IPS-18c (cell line): ENCODE measurements around the gene C10orf88.

Source experiments
- H3K4me3 ChIP-seq: 2 replicates; pipeline ENCODE4 v1.7.0; 2013; ENCODE audit warnings: low read depth, mild to moderate bottlenecking, low read length, moderate library complexity; ENCODE audit not compliant: insufficient read depth
- H3K9me3 ChIP-seq: one replicate; pipeline ENCODE4 v1.6.1; 2013; ENCODE audit warnings: mild to moderate bottlenecking, low read length, moderate library complexity; ENCODE audit not compliant: control insufficient read depth, insufficient read depth

The C10orf88 gene

DNA sequence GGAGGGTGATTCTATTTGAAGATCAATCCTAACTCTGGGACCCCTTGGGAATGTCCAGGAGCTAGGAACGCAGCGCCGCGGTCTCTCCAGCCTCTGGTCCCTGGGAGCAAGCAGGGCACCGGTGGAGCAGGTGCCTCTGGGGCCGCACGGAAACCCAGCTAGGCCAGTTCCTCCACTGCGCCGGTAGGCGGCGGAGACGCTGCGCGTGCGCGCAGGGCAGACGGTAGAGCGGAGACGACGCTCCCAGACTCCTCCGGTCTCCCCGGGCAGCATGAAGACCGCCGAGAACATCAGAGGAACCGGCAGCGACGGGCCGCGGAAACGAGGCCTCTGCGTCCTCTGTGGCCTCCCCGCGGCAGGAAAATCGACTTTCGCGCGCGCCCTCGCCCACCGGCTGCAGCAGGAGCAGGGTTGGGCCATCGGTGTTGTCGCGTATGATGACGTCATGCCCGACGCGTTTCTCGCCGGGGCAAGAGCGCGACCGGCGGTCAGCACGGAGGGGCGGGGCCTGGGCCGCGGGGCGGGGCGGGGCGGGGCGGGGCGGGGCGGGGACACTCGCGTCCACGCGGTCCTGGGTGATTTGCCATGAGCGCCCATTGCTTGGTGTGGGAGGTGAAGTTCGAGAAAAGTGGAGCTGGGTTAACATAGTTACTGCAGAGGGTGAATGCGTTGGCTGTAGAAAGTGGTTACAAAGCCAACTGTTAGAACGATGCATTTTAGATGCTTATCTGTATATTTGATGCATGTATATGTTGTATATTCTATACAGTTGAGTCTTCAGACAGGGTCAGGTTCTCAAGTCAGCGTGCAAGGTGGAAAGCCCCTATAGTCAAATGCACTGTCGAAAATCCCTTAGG, 26.4 kb upstream of the C10orf88 start, which contains the start of gene PSTK:
Gene PSTK, plus strand, starts transcription at position 193 of the 857 bp plus-strand sequence. Its CDS starts 79 bp downstream, at position 272.
- Histone ChIP-seq H3K9me3 (no peaks in the 10 kb centered on the region), H3K4me3 (peak within 1 kb of the TSS; percentile 91)

DNA sequence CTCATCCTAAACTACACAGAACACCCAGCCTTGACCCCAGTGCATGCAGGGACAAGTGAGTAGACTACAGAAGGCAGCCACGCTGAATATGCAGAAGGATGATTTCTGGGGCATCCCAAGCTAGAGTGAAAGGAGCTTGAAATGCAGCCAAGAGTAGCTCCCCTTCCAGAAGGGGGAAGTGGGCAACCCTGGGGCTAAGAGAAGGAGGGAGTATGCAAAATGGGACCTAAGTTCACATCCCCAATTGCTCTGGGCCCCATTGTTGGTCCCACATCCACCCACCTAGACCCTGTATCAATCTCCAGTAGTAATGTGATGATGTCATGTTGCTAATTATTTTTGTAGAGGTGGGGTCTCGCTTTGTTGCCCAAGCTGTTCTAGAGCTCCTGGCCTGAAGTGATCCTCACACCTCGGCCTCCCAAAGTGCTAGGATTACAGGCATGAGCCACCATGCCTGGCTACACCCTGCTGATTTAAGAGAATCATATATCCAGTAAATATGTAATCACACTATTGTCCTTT, 20.6 kb upstream of the C10orf88 start:
- no peaks in the 10 kb centered on the region for H3K9me3 ChIP-seq
- H3K4me3 ChIP-seq, result no peak overlapping the region

DNA sequence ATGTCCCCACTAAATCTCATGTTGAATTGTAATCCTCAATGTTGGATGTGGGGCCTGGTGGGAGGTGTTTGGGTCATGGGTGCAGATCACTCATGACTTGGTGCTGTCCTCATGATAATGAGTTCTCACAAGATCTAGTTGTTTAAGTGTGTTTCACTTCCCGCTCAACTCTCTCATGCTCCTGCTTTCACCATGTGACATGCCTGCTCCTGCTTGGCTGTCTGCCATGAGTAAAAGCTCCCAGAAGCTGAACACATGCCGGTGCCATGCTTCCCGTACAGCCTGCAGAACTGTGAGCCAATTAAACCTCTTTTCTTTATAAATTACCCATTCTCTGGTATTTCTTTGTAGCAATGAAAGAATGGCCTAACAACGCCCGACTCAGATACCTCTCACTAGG, 20.0 kb upstream of the C10orf88 start:
- no peaks in the 10 kb centered on the region for H3K9me3 ChIP-seq
- no peak overlapping the region for H3K4me3 ChIP-seq

DNA sequence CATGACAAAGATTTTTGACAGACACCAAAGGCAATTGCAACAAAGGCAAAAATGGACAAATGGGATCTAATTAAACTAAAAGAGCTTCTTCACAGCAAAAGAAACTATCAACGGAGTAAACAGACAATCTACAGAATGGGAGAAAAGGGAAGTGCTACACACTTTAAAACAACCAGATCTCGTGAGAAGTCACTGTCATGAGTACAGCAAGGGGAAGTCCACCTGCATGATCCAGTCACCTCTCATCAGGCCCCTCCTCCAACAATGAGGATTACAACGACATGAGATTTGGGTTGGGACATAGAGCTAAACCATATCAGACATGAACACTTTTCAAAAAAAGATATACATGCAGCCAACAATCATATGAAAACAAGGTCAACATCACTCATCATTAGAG, 14.7 kb upstream of the C10orf88 start:
- Histone ChIP-seq H3K4me3 (no peak overlapping the region), H3K9me3 (peaks cover 2% of the 10 kb centered on the region)

DNA sequence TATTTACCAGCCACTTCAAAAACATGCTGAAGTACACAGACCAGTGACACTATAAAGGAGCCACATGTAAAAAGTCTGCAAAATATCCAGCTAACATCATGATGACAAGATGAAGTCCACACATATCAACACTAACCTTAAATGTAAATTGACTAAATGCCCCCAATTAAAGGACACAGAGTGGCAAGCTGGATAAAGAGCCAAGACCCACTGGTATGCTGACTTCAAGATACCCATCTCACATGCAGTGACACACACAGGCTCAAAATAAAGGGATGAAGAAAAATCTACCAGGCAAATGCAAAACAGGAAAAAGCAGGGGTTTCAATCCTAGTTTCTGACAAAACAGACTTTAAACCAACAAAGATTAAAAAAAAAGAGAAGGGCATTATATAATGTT, 12.9 kb upstream of the C10orf88 start:
- Histone ChIP-seq H3K9me3 (peaks cover 2% of the 10 kb centered on the region), H3K4me3 (no peak overlapping the region)

DNA sequence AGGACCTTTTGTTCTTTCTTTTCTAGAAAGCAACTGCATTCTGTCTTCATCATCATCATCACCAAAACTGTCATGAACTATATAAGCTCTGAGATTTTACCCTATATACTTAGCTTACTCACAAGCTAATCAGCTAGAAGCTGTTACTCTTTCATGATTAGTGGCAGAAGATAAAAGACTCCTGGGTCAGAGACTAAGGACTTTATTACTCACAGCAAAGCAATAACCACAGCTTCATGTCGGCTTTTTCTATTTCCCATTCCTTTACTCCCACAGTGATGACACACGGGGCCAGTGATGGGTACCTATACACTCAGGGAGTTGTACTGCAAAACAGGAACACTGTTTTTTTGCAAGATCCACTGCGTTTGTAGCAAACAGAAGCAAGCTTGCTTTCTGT, 8.4 kb upstream of the C10orf88 start:
- no peak overlapping the region for H3K4me3 ChIP-seq
- H3K9me3 ChIP-seq, result peaks cover 2% of the 10 kb centered on the region

DNA sequence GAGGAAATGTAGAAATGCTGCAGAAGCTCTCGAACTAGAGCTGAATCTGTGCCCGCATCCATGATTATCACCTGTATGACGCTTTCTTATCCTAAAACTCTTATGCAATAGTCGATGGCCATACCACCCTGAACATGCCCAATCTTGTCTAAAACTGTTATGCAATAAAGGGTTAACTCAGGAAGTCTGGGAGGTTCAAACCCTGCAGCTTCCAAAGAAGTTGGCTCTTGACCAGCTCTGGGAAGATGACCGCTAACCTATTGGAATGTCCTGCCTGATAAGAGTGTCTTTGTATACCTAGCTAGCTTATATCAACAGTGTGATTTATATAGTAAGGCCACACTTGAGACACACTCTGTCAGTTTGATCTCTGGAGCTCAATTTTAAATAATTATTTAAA, 3.4 kb upstream of the C10orf88 start:
- no peak overlapping the region for H3K4me3 ChIP-seq
- peaks cover 7% of the 10 kb centered on the region for H3K9me3 ChIP-seq

DNA sequence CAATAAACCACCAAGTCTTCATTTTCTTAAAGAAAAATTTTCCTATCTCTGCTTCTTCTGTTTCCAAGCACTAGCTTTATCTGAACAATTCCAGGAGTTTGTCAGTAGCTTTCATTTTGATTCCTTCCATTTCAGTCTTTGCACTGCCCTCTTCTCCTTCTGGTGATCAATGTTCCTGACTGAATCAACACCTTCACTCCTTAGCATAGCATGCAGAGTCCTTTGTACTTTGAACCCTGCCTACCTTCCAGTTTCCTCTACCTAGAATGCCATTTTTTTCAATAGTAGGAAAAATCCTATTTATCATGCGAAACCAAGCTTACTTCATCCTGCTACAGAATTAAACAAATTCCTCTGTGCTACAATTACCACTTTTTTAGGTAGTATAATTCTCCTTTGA, 1.9 kb upstream of the C10orf88 start:
- Histone ChIP-seq H3K4me3 (no peak overlapping the region), H3K9me3 (peaks cover 7% of the 10 kb centered on the region)

DNA sequence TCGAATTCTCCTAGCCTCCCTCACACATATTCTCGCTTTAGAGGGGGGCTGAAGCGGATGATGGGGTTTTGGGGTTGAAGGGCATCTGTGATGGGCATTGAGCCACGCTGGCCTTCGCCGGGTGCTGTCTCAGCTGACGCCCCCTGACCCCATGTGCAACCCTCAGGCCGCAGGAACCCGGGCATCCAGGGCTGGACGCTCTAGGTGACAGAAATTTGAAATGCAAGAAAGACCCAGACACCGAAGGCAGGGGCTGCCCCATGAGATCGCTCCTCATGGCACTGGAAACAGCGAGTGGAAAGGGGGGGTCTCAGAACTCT, 664 bp upstream of the C10orf88 start:
- H3K4me3 ChIP-seq, result peak overlapping the region; percentile 85; the same call in 1 of the 2 replicates
- H3K9me3 ChIP-seq, result peaks cover 7% of the 10 kb centered on the region

DNA sequence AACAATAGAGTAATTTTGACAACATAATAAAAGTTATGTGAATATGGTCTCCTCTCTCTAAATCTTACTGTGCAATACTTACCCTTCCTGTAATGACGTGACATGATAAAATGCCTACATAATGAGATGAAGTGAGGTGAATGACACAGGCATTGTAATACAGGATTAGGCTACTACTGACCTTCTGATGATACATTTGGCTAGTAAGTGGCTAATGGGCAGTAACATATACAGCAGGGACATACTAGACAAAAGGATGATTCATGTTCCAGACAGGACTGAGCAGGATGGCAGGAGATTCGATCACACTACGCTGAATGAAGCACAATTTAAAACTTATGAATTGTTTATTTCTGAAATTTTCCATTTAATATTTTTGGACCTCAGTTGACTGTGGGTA, 4.7 kb downstream of the C10orf88 start:
- H3K9me3 ChIP-seq, result peaks cover under 1% of the 10 kb centered on the region

DNA sequence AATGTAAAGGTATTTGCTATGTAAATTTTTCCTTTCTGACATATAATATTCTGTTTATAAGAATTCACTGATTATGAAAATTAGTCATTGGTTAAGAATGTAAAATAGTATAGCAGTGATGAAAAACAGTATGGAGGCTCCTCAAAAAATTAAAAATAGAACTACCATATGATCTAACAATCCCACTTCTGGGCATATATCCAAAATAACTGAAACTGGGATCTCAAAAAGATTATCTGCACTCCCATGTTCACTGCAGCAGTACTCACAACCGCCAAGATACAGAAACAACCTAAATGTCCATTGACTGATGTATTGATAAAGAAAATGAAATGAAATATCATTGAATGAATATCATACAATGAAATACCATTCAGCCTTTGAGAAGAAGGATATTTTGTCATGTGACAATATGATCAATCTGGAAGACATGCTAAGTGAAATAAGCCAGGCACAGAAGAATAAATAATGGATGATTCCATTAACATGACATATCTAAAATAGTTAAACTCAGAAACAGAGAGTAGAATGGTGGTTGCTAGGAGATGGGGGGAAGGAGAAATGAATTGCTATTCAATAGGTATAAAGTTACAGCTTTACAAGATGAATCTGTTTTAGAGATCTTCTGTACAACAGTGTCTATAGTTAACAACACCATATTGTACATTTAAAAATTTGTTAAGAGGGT, 14.0 kb downstream of the C10orf88 start:
- no peaks in the 10 kb centered on the region for H3K9me3 ChIP-seq
- no peak overlapping the region for H3K4me3 ChIP-seq

More for the DNA sequence above, 4.7 kb downstream of the C10orf88 start:
- no peak overlapping the region for H3K4me3 ChIP-seq

DNA sequence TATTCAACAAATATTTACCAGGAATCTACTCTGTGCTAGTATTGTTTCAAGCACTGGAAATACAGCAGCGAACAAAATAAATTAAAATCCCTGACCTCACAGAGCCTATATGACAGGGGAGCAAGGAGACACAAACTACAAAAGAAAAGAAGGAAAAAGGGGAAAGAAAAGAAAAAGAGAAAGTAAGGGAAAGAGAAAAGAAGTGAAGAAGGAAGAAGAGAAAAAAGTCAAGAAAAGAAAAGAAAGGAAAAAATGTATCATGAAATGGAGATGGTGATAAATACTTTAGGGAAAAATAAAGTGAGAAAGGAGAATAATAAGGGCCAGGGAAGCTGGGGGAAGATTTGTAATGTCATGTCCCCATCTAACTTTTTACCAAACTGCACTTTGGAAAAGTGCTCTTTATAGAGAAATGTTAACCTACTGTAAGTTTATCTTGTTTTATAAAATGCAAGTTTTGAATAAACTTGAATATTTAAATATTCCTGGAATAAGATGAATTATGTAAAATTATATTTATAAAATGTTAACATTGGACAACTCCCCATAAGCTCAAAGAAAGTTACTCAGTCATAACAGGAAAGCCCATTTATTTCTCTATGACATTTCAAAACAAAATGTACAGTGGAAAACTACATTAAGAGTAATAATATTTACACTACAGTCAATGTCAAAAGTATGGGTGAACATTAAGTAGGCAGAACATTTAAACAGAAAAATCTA, 14.7 kb downstream of the C10orf88 start:
- Histone ChIP-seq H3K9me3 (no peaks in the 10 kb centered on the region), H3K4me3 (no peak overlapping the region)

DNA sequence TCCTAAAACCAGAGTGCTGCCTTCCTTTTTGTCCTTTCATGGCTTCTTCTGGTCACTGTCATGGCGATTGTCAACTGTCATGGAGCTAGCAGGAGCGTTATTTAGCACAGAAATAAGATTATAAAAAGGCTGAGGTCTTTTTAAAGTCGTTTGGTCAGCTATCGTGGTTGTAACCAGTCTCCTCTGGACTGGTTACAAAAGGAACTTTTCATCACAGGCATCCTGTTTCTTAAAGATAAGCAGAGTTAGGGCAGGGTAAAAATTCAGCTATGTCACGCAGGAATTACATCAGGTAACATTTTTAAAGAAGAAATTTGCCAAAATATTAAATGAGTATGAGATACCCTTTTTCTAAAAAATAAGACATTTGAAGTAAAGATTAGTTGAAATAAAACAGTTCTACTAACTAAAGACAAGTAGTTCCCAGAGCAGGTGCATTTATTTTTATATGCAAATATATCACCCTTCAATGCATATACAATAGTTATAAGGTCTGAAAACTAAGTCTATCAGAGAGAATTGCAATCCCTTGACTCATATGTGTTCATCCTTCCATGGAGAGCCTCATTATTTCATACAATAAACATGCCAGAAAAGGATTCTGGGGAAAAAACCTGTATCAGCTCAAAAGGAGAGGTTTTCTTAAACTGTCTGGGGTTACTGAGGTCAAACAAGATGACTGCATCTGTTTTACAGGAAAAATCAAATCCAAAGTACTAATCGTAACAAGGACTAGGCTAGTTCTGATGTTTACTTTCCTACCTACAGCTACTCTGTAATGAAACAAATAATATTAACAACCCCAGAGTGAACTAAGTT, 22.7 kb downstream of the C10orf88 start:
- Histone ChIP-seq H3K9me3 (no peaks in the 10 kb centered on the region), H3K4me3 (no peak overlapping the region)

DNA sequence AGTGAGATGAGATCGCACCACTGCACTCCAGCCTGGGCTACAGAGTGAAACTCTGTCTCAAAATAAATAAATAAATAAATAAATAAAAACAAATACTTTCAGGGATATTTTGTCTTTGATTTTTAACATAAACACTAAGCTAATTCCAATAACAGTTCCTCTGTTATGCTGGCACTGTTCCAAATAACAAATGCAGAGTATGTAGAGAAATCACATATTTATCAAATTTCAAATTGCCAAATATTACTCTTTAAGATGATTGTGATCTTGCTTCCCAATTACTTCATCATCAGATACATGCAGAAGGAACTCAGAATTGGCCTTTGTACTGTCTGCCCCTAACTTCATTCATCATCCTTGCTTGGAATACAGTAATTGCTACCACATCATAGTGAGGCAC, 23.9 kb downstream of the C10orf88 start:
- no peak overlapping the region for H3K4me3 ChIP-seq
- H3K9me3 ChIP-seq, result no peaks in the 10 kb centered on the region

DNA sequence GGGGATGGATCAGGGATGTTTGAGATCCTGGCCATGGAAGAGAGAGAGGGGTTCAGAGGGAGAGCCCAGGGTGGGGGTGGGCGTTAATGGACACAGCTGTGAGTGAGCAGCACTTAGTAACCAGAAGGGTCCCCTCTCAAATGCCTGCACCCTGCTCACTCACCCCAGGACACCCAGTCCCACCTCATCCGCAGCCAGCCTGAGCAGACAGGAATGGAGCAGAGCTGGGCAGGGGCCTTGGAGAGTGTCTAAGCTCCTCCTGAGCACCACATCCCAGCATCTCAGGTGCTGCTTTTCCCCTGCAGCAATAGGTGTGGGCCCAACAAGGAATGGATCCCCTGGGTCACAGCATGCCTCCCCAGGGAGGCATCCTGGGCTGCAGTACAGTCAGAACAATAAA, 38.3 kb downstream of the C10orf88 start:
- Histone ChIP-seq H3K9me3 (no peaks in the 10 kb centered on the region), H3K4me3 (no peak overlapping the region)

DNA sequence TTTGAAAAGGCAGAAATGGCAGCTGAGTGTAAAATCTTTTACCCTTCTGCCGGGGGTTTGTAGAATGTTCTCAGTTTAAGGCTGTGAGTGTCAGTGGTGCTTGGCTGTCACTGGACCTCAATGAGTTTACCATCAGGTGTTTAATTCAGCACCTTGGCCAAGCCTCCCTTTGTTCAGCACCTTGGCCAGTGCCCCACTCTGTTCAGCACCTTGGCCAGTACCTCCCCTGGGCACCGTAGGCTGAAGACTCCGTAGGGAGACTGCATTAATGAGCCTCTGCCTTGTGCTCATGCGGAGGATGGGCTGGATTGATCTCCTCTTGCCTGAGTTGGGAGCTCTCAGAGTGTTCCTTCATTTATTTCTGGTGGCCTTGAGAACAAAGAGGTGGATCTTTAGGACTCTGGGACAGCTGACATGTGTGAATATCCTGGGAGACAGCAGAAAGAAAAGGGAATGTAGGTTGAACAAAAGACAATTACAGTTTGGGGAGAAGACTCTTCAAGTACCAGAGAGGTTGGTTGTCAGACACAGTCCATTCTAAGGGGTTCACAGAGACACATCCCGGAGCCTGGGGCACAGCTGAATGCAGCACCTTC, 42.0 kb downstream of the C10orf88 start:
- H3K4me3 ChIP-seq, result no peak overlapping the region

DNA sequence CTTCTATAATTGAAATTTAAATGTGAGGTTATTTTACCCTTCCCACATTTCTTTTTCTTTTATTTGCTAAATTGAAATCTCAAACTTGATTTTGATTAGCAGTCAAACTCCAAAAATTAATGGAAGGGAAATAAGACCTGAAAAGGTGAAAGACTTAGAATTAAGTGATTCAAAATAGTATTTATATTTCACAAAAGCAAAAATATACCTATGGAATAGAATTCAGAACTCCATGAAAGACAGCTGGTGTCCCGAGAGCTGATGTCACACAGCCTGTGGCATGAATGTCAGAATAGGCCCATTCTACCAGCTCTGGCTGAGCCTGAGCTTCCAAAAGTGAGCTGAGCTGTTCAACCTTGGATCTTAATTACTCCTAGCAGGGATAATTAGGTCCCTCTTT, 43.7 kb downstream of the C10orf88 start, which contains the start of gene FAM24A:
Gene FAM24A, plus strand, starts transcription at position 301 of the 400 bp plus-strand sequence. CDS start 1,025 bp downstream, outside the sequence.
- no peak within 1 kb of the TSS for H3K4me3 ChIP-seq
- no peaks in the 10 kb centered on the region for H3K9me3 ChIP-seq

More for the DNA sequence above, 42.0 kb downstream of the C10orf88 start:
- H3K9me3 ChIP-seq, result no peaks in the 10 kb centered on the region
